Measurements from ENCODE around the gene UTP18. TPM values are rescaled to one million over a fixed set of nuclear protein-coding genes. Genes with fewer than 3 reads are reported as not detected.

The UTP18 gene
- total and polyA plus RNA-seq, 2 of the 13 experiments (the other 11 are each of a cell fraction or from before 2014, with no cell fraction given) = 35.2 to 104 TPM

DNA sequence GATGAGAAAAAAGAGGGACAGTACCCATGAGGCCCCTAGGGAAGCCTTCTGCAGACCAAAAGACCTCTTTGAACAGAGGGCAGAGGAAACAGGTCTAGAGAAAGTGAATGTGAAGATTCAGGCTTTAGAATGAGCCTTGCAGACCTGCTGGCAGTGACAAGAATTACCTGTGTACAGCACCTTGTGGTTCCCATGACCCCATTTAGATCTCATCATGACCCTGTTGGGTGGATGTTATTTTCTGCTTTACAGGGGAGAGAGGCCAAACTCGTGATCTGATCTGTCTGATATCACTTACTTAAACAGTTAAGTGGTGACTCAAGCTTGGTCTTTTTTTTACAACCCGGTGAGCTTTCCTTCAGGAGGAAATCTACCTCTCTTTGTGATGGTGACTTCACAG, 81.9 kb downstream of the UTP18 start (continued):
- TF ChIP-seq ZHX2 (IDR thresholded peaks at IDR 0.05; ENCODE audit: low read depth) (no peak), ZHX2 (CRISPR knock-in tag; IDR thresholded peaks at IDR 0.05; ENCODE audit: borderline replicate concordance) (no peak), MLLT10 (CRISPR knock-in tag; IDR thresholded peaks at IDR 0.05) (no peak)

DNA sequence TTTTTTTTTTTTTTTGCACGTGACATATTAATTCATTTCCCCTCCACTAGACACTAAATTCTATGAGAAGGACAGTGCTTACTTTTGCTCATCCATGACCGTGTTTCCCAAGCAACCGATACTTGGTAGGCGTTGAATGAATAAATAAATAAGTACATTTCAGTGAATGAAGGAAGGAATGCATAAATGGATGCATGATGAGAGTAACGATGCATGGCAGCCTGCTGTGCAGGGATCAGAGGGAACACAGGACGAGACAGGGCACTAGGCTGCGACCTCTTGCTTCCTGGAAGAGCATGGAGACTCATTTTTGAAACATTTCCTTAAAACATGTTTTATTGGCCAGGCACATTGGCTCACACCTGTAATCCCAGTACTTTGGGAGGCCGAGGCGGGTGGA, 84.2 kb downstream of the UTP18 start:
- POLR2A ChIA-PET = no interaction called here
- DNase-seq (ENCODE audit: low spot score) (no peak), ATAC-seq (no peak), FAIRE-seq (no peak)
- H3K79me2 ChIP-seq (ENCODE audit: insufficient read depth, low read length) = no peaks in the 10 kb centered on the region
- intact Hi-C loops (cut with micrococcal nuclease; ENCODE audit: unreplicated experiment) = no loop called here
- CTCF ChIA-PET (ENCODE audit: low intra/inter-chr PET ratio, low total read pairs) = no interaction called here
- no peaks in the 10 kb centered on the region for H3K9me3 ChIP-seq (ENCODE audit: low read length)
- no peak for TF ChIP-seq ZNF720 (CRISPR knock-in tag; IDR thresholded peaks at IDR 0.05)
- TF ChIP-seq ZFP41 (CRISPR knock-in tag; IDR thresholded peaks at IDR 0.05; ENCODE audit: borderline replicate concordance) = no peak
- TF ChIP-seq TFDP2 (CRISPR knock-in tag; IDR thresholded peaks at IDR 0.05) = no peak
- no peak for TF ChIP-seq ZNF292 (CRISPR knock-in tag; IDR thresholded peaks at IDR 0.05; ENCODE audit: borderline replicate concordance, low read depth)
- no peak for TF ChIP-seq POLR2AphosphoS2 (IDR thresholded peaks at IDR 0.05; ENCODE audit: low read depth, low read length)
- TF ChIP-seq, protein P1, sequence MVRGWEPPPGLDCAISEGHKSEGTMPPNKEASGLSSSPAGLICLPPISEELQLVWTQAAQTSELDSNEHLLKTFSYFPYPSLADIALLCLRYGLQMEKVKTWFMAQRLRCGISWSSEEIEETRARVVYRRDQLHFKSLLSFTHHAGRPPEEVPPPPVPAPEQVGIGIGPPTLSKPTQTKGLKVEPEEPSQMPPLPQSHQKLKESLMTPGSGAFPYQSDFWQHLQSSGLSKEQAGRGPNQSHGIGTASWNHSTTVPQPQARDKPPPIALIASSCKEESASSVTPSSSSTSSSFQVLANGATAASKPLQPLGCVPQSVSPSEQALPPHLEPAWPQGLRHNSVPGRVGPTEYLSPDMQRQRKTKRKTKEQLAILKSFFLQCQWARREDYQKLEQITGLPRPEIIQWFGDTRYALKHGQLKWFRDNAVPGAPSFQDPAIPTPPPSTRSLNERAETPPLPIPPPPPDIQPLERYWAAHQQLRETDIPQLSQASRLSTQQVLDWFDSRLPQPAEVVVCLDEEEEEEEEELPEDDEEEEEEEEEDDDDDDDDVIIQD (CRISPR knock-in tag; IDR thresholded peaks at IDR 0.05; ENCODE audit: low read depth) = no peak
- no peak for TF ChIP-seq HHEX (CRISPR knock-in tag; IDR thresholded peaks at IDR 0.05)
- no peak for TF ChIP-seq ZFP36 (IDR thresholded peaks at IDR 0.05; ENCODE audit: borderline replicate concordance, low read depth, low read length, partially characterized antibody)
- no peak for TF ChIP-seq ZNF263 (CRISPR knock-in tag; IDR thresholded peaks at IDR 0.05)
- H3K4me3 ChIP-seq (replicated peaks in 1 of 3; ENCODE audit: insufficient read depth in 1 of 3, low read depth in 2 of 3, low read length in 3 of 3) = no peak overlapping the region
- in situ Hi-C loops (cut with HindIII; ENCODE audit: extremely low pct_ligation_motif_present, low pct_unique_long_range_greater_than_20kb) = no loop called here
- no peak overlapping the region for H3K9ac ChIP-seq (ENCODE audit: insufficient read depth, low read depth, low read length)
- no peaks in the 10 kb centered on the region for H4K20me1 ChIP-seq (ENCODE audit: insufficient read depth, low read length)
- H3K4me2 ChIP-seq (ENCODE audit: low read depth, low read length) = no peak overlapping the region
- no peaks in the 10 kb centered on the region for H3K36me3 ChIP-seq (replicated peaks in 1 of 2; ENCODE audit: control insufficient read depth in 1 of 2, insufficient read depth in 2 of 2, low read length in 2 of 2)
- no peak overlapping the region for H2AFZ ChIP-seq (ENCODE audit: low read length)
- peaks cover 29% of the 10 kb centered on the region for H3K4me1 ChIP-seq (ENCODE audit: insufficient read depth, low read length)
- H3K27ac ChIP-seq (ENCODE audit: extremely low read length, insufficient read depth, low read length) = no peak overlapping the region
- BruUV-seq (replicated peaks) = no TSS peak
- 64% methylated on average over 9 of the region's 9 CpGs for WGBS (ENCODE audit: low lambda C conversion rate)
- peaks cover 0 to 18% of the 10 kb centered on the region in 2 experiments; a peak in 1 of 5 replicates for H3K27me3 ChIP-seq (ENCODE audit: control insufficient read depth in 1 of 2, insufficient read depth in 2 of 2, low read length in 2 of 2)

Measured in HepG2 (cell line).